Heart left ventricle (tissue), 16 donors: Measurements from ENCODE around the gene TNRC6C. TPM values are rescaled to one million over a fixed set of nuclear protein-coding genes. Genes with fewer than 3 reads are reported as not detected.
"Not testable (repeated sequence)": the region's sequence is repeated elsewhere in the genome, so short reads cannot be mapped to it uniquely, and the experiment has no call there.

ENCODE experiments used
- ATAC-seq, 4 donors: fragments of 200-7000 bp; cut with Tn5 transposase; one replicate each; pipeline ENCODE4 v1.9.1; 2020 to 2022; ENCODE audit warnings: moderate library complexity in 4 of 4, mild to moderate bottlenecking in 3 of 4, moderate number of reproducible peaks in 1 of 4
- DNase-seq, 5 donors: peaks; one replicate each; pipeline ENCODE4 v3.0.0-alpha.2; 2020
- H3K27ac ChIP-seq, 12 donors: fragments of 200-600 bp; sonication (generic) in 4 of 12; one replicate each; pipeline versions ENCODE4 v1.5.0 to v1.8.0; 2016 to 2022; ENCODE audit warnings: mild to moderate bottlenecking in 2 of 12
- H3K27me3 ChIP-seq, 9 donors: fragments of 200-600 bp; sonication (generic) in 2 of 9; one replicate each; pipeline versions ENCODE4 v1.5.1 to v1.8.0; 2016 to 2022; ENCODE audit warnings: mild to moderate bottlenecking in 3 of 9
- H3K36me3 ChIP-seq, 9 donors: fragments of 200-600 bp; sonication (generic) in 2 of 9; one replicate each; pipeline versions ENCODE4 v1.5.0 to v1.8.0; 2018 to 2022; ENCODE audit warnings: mild to moderate bottlenecking in 2 of 9
- H3K4me1 ChIP-seq, 12 donors: fragments of 200-600 bp; sonication (generic) in 4 of 12; one replicate each; pipeline versions ENCODE4 v1.5.0 to v1.8.0; 2016 to 2022; ENCODE audit warnings: mild to moderate bottlenecking in 3 of 12
- H3K4me3 ChIP-seq, 12 donors: fragments of 200-600 bp; sonication (generic) in 4 of 12; one replicate each; pipeline versions ENCODE4 v1.5.0 to v1.8.0; 2017 to 2022; ENCODE audit warnings: mild to moderate bottlenecking in 9 of 12, moderate library complexity in 4 of 12
- H3K9me3 ChIP-seq, 12 donors: fragments of 200-600 bp; sonication (generic) in 4 of 12; one replicate each; pipeline versions ENCODE4 v1.5.0 to v1.8.0; 2016 to 2022; ENCODE audit warnings: mild to moderate bottlenecking in 1 of 12
- CTCF ChIP-seq, 12 donors: fragments of 200-600 bp; sonication (generic) in 4 of 12; IDR thresholded peaks; one replicate each; pipeline versions ENCODE4 v1.5.0 to v1.8.0; 2018 to 2022; ENCODE audit warnings: antibody characterized with exemption in 12 of 12, mild to moderate bottlenecking in 5 of 12
- POLR2A ChIP-seq, 2 donors: fragments of 450-650 bp; IDR thresholded peaks; one replicate each; pipeline ENCODE4 v1.6.1; 2017; ENCODE audit warnings: antibody characterized with exemption in 2 of 2, mild to moderate bottlenecking in 2 of 2, moderate library complexity in 2 of 2
- WGBS, 4 donors: extraction: QIAGEN DNeasy Blood & Tissue Kit in 2 of 4; methylation state at CpG; one replicate each; pipeline versions ENCODE4 v1.1.5 to v1.1.7; 2013 to 2018; 5-methylcytosine and 5-hydroxymethylcytosine counted together
- intact Hi-C, 10 donors: fragments of 100-400 bp; cut with DNase I; formaldehyde crosslinking; loops; one replicate each; pipeline versions ENCODE4 v1.11.1 to v1.14.2; 2022
- polyA plus RNA-seq, 2 donors: library from polyadenylated mRNA; stranded (reverse); fragments of 200-250 nt; gene quantifications; one replicate each; pipeline ENCODE4 v1.2.3, GENCODE V29; 2013
- total RNA-seq, 9 donors: library from RNA; depleted of rRNA in 2 of 9; stranded (reverse); fragments of >200 nt in 2 of 9; fragmentation: NEBNext Ultra II Directional in 3 of 9; extraction: Animal tissue kit (Norgen Biotek cat#: 25700) in 3 of 9; gene quantifications; one replicate each; pipeline versions ENCODE4 v1.1.0 to v1.2.4, GENCODE V29; 2016 to 2023
- donor health status: ischemic (EF 13 %, LVEDD 7.1; RV severe dilation, severe dysfunction).
- donor health status: healthy with polysubstance abuse.
- donor health status: DM: no; HTN: yes; CAD: no.
- donor health status: DM: no; HTN: no; CAD: no.
- donor health status: ischemic (EF 25% LVEDD 6.9; RV normal size, moderate dysfunction).
- donor health status: ischemic (EF 25% LVEDD 5.7; RV mildly dilated, moderate dysfunction).
- donor health status: healthy.
- donor health status: DM: yes; HTN: yes; CAD: no.
- donor health status: ischemic (EF 35%, LVEDD 5.7; RV mildly dilated, moderate dysfunction).
- donor health status: nonischemic (EF 11% LVEDD 7.7; RV severe dilation, severe dysfunction).
- donor health status: DM: yes; HTN: yes; CAD: no.
- donor health status: PGD.
- donor health status: ischemic (EF 29% LVEDD 5.4; RV normal size, mild dysfunction).
- donor health status: nonischemic (EF 23%, LVEDD 6.1; RV moderate dilation, normal function).

TNRC6C gene
- total and polyA plus RNA-seq, 11 donors, result 7.7 to 24.7 (median 19.0) TPM

- TF ChIP-seq POLR2A (IDR thresholded peaks at IDR 0.05) (no peak), CTCF (IDR thresholded peaks at IDR 0.05) (no peak)
- Histone ChIP-seq H3K9me3 (no peaks in the 10 kb centered on the region), H3K36me3 (peaks cover 0 to 27% (median 13%) of the 10 kb centered on the region in 9 donors), H3K4me3 (no peak overlapping the region), H3K27ac (peak overlapping the region; percentile 14 to 72 (median 66)), H3K27me3 (no peaks in the 10 kb centered on the region), H3K4me1 (peaks cover 0 to 47% (median 23%) of the 10 kb centered on the region in 12 donors)
- DNase-seq (no peak), ATAC-seq (peak in 1 of 4 donors; percentile 12)
- intact Hi-C loops, result no loop called here
- WGBS, 4 donors, result 50 to 66% (median 61%) methylated on average over 1 of the region's 1 CpG
Observed at GRCh38 chr17:78058581-78058980, 100.1 kb downstream of the TNRC6C start.

- Histone ChIP-seq H3K9me3 (no peaks in the 10 kb centered on the region), H3K36me3 (peaks cover 0 to 38% (median 30%) of the 10 kb centered on the region in 9 donors), H3K4me3 (no peak overlapping the region), H3K27me3 (no peaks in the 10 kb centered on the region), H3K27ac (no peak overlapping the region), H3K4me1 (peaks cover 0 to 39% (median 19%) of the 10 kb centered on the region in 12 donors)
- WGBS, 4 donors, result 80 to 91% (median 87%) methylated on average over 2 of the region's 2 CpGs
- intact Hi-C loops, result no loop called here
- TF ChIP-seq POLR2A (IDR thresholded peaks at IDR 0.05), result no peak
- TF ChIP-seq CTCF (IDR thresholded peaks at IDR 0.05), result no peak
- ATAC-seq, result no peak
- no peak for DNase-seq
Observed at GRCh38 chr17:78062596-78062995, 104.1 kb downstream of the TNRC6C start.

- TF ChIP-seq POLR2A (IDR thresholded peaks at IDR 0.05), result no peak
- no peak for TF ChIP-seq CTCF (IDR thresholded peaks at IDR 0.05)
- Histone ChIP-seq H3K4me3 (no peak overlapping the region), H3K9me3 (no peaks in the 10 kb centered on the region), H3K36me3 (peaks cover 0 to 47% (median 39%) of the 10 kb centered on the region in 9 donors), H3K27me3 (no peaks in the 10 kb centered on the region), H3K27ac (no peak overlapping the region), H3K4me1 (peaks cover 0 to 30% (median 10%) of the 10 kb centered on the region in 12 donors)
- intact Hi-C loops, result no loop called here
- DNase-seq (no peak), ATAC-seq (no peak)
Observed at GRCh38 chr17:78063489-78063888, 105.0 kb downstream of the TNRC6C start.

- DNase-seq, result no peak
- 96 to 100% (median 98%) methylated on average over 4 of the region's 4 CpGs for WGBS, 4 donors
- Histone ChIP-seq H3K27ac (no peak overlapping the region), H3K9me3 (no peaks in the 10 kb centered on the region), H3K4me3 (no peak overlapping the region), H3K27me3 (no peaks in the 10 kb centered on the region), H3K4me1 (peaks cover 0 to 18% (median 1%) of the 10 kb centered on the region in 12 donors), H3K36me3 (peaks cover 0 to 59% (median 51%) of the 10 kb centered on the region in 9 donors)
- no peak for TF ChIP-seq POLR2A (IDR thresholded peaks at IDR 0.05)
- ATAC-seq, result no peak
- intact Hi-C loops, result no loop called here
Observed at GRCh38 chr17:78064708-78065107, 106.2 kb downstream of the TNRC6C start.

GRCh38 chr17:78066976-78067375 lies 108.5 kb downstream of the TNRC6C start:
- DNase-seq, ATAC-seq, H3K9me3 ChIP-seq, H3K27ac ChIP-seq, H3K27me3 ChIP-seq, H3K4me3 ChIP-seq, intact Hi-C loops, H3K4me1 ChIP-seq: not testable (repeated sequence)
- 94 to 97% (median 95%) methylated on average over 4 of the region's 4 CpGs for WGBS, 4 donors
- H3K36me3 ChIP-seq, result peaks cover 0 to 78% (median 72%) of the 10 kb centered on the region in 9 donors
